NCI-H1694 (cell line): ENCODE measurements around the gene MTNR1A.
A peak's percentile ranks its signal among the peaks of the same experiment; 100 is the strongest.

Experiments used
- DNase-seq: peaks from one replicate; lab custom pipeline; 2025; lab: John Stamatoyannopoulos, UW

Gene MTNR1A

GRCh38 chr4:186554914-186555827, at the start of gene MTNR1A:
MTNR1A (minus strand) TSS chr4:186555567; CDS start chr4:186555365, 202 bp downstream.
- DNase-seq: no peak

- no peak for DNase-seq
Measured at GRCh38 chr4:186604124-186604807, 48.9 kb upstream of the MTNR1A start.

DNA sequence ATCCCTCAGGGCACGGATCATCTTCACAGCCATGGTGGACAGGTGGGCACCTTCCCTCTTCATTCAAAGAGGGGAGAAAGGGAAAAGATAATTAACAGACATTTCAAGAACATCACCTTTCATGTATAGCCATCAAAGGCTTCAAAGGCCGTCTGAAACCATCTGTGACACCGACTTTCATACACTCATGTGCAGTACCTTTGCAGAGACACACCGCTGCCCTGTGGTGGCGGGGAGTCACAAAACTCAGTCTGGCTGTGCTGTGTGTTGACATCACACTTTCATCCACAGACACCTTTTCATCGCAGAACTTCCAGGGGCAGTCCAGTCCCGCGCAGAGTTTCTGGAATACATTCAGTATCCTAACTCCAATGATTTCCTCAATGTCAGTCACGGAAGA, 47.6 kb upstream of the MTNR1A start:
- no peak for DNase-seq

DNA sequence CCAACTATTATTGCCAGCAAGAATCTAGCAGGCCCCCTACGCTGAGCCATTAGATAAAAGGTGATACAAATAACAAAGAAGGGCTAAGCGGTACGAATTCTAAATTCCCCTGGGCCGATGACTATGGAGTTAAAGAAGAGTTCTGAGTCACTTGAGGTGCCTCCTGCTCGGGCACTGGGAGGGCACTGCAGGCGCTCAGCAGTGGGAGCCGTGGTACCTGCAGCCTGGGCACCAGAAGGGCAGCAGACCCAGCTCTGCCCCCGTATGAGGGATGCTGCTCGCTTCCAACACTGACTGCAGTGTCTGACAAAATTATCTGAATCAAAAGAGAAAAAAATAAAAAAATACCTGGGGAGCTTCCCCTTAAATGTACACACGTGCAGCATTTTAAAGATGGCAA, 44.1 kb upstream of the MTNR1A start:
- no peak for DNase-seq

- DNase-seq: no peak
Measured at GRCh38 chr4:186598686-186599085, 43.3 kb upstream of the MTNR1A start.

DNA sequence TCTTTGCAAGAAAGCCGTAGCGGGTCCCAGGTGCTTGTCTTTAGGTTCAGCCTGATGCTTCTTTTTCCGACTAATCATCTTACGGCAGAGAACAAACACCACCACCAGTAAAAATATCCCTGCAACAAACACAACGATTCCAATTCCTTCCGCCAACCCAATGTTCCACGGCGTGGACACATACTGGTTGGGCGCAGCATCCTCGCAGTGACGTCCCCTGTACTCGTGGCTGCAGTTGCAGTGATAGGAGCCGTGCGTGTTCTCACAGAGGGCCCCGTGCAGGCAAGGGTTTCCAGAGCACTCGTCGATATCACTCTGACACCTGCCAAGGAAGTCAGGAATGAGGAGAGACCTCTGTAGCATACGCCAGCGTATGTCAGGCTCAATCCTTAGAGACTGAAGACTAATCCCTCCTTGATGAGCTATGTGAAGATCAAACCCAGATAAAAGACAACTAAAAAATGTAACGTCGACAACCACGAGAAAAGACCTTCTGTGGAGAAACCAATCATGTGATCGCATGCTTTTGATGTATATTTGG, 41.6 kb upstream of the MTNR1A start:
- no peak for DNase-seq

DNA sequence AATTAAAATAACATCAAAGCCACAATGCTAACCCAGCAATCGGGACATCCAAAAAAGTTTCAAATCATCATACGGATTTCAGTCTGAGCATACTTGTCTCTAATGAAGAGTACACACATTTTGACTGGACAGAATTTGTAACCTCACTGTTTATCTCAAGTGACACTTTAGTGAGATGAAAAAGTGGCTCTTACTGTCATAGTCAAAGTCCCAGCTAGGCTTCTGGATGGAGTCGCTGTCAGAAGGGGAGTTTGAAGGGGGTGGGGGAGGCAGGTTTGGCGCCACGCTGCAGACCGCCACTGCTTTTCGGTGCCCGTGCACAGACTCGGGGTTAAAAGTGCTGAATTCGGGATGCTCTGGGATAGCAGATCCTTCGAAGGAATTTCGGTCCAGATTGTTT, 41.0 kb upstream of the MTNR1A start:
- no peak for DNase-seq

DNA sequence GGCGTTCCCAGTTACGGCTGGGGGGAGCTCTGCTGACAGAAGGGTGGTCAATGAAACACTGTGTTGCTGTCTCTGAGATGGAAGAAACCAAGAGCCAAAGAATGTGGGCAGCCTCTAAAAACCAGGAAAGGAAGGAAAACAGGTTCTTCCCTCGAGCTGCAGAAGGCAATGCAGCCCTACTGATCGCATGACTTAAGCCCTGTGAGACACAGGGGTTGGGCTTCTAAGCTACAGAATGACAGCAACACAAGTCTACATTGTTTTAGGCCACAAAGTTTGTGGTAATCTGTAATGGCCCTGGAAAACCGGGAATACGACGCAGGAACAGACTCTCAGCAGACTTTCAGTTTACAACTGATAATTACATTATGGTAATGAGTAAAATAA, 38.2 kb upstream of the MTNR1A start:
- no peak for DNase-seq

DNA sequence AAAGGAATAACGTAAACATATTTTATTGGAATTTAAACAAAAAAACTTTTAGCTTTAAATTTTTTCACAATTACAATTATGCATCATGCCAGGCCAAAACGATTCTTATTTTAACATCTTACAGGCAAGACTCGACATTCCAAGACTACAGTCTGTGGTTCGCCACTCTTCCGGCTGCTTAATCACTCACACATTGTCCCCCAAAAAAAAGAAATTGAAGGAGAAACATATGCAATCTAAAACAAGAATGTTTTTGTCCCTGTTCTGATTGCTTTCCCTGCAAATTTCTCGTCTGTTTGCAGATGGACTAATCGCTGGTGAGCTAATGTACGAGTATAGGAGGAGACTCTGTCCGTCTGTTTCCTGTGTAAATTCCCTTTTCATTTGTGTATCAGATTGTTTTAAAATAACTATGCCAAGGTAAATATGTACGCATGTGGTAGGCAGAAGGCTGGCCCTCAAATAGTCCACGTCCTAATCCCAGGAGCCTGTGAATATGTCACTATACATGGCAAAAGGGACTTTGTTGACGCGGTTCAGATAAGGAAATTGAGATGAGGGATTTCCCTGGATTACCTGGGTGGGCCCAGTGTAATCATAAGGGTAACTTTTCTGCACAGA, 37.7 kb upstream of the MTNR1A start:
- no peak for DNase-seq

DNA sequence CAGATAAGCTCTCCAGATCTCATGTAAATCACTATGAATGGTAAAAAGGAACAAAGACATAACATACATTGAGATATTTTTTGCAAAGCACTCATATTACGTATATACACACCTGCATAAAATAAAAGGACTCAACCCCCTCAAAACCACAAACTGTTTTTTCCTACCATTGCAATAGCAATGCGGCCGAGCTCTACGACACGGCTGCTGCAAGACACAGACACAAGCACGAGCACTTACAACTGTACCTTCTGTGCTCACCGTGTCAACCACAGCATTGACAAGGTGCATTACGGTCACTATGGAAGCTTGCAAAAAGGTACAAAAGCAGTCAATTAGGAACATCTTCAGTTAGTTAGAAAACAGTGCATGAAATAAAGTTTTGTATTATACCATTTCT, 37.1 kb upstream of the MTNR1A start:
- DNase-seq: no peak

DNA sequence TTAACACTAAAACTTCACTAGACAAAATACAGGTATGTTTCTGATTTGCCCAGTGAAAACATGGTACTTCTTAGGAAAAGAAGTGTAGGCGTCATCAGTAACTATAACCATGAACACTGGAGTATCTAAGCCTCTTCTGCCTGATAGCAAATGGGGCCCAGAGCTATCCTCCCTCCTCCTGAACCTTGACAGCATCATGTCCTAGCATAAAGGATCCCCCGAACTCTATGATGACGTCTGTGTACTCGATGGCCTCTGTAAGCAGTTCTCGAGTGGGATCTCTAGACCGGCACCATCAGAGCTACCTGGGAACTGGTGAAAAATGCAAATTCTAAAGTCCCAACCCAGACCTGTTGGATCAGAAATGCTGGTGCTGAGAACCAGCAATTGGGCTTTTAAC, 36.3 kb upstream of the MTNR1A start:
- DNase-seq: no peak

DNA sequence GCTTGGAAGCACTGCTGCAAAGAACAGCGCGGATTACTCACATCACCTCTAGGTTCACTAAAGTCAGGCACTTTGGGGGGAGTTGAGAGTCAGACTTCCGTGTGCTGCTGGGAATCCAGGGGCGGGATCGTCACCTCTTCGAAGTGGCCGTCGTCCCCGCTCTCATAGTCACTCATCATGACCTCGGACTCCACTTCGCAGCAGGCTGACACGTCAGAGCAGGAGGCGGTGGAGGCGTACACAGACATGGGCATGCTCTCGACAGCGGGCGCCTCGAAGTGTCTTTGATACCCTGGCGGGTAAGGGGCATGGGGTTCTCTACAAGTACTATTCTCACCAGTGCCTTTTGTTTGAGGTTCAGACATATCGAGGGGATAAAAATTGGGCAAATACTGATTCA, 33.1 kb upstream of the MTNR1A start:
- no peak for DNase-seq

- peak; percentile 5 for DNase-seq
Measured at GRCh38 chr4:186587416-186588018, 32.1 kb upstream of the MTNR1A start.

GRCh38 chr4:186586205-186586604, 30.8 kb upstream of the MTNR1A start:
- DNase-seq: no peak

DNA sequence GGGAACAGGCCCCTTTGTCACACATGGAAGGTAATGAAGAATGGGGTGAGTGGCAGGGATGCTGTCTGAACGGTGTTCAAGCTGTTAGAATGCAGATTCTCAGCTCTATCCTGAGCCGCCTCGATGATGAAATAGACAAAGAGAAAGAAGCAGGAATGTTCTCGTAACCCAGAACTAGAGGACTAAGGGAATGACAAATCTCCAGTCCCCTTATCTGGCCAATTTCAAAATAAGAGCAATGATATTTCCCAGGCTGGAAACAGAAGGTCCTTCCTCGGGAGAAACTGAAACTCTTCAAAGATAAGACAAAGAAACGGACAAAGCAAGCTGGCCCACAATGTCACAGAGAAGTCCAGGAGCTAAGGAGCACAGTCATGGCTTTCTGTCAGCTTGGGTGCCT, 29.5 kb upstream of the MTNR1A start:
- no peak for DNase-seq

GRCh38 chr4:186581421-186581820, 26.1 kb upstream of the MTNR1A start:
- no peak for DNase-seq

DNA sequence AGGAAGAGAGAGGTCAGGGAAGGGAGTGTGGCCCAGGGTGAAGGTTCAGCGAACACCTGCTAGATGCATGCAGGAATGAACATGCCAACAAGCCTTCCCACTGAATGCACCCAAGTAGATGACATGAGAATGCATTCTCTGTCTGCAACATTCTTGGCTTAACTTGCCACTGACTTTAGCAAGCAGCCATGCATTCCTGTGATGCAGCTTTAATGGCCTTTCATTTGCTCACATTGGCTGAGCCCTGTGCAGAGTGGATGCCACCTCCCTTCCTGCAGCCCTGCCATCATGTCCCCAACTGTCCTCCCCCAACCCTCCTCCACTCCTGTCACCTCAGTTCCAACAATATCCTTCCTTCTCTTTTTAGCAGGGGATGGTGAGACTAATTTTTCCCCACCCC, 25.3 kb upstream of the MTNR1A start:
- DNase-seq: no peak

- DNase-seq: no peak
Measured at GRCh38 chr4:186570193-186570996, 15.0 kb upstream of the MTNR1A start.

- DNase-seq: no peak
Measured at GRCh38 chr4:186569533-186570192, 14.3 kb upstream of the MTNR1A start.

GRCh38 chr4:186566068-186566467, 10.7 kb upstream of the MTNR1A start:
- no peak for DNase-seq

DNA sequence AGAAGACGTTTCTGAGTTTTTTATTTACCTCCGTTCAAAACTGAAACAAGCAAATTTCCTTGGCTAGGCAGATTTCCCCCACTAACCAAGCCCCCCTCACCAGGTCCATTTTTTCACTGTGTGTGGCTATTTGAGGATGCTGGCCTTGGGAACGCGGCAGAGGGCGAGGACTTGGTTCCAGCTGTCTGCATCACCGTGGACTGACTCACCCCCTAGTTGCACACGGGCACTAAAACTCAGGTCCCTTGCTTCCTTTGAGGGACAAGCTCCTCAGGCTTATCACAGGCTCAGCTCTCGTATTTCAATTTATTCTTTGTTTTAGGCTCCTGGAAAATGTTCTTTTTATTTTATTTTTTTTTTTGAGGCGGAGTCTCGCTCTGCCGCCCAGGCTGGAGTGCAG, 8.4 kb upstream of the MTNR1A start:
- no peak for DNase-seq
